SH-SY5Y (cell line): ENCODE data around the gene CPED1.

ENCODE experiments used
- GATA2 ChIP-seq: IDR thresholded peaks from 2 replicates; pipeline ENCODE4 v1.6.1; 2011; ENCODE audit warnings: mild to moderate bottlenecking, low read depth, low read length
- GATA3 ChIP-seq: IDR thresholded peaks from 2 replicates; pipeline ENCODE4 v1.6.1; 2011; ENCODE audit warnings: low read depth, mild to moderate bottlenecking, low read length, moderate library complexity

- TF ChIP-seq GATA2 (no peak), GATA3 (no peak)
Measured at GRCh38 chr7:121049028-121049791, 60.7 kb downstream of the CPED1 start.
